IPS-11a (cell line): ENCODE data around the gene VTI1A.

Experiments
- H3K4me3 ChIP-seq: one replicate; pipeline ENCODE4 v1.5.1; 2013; ENCODE audit warnings: low read depth, low read length, control low read depth

The VTI1A gene

DNA sequence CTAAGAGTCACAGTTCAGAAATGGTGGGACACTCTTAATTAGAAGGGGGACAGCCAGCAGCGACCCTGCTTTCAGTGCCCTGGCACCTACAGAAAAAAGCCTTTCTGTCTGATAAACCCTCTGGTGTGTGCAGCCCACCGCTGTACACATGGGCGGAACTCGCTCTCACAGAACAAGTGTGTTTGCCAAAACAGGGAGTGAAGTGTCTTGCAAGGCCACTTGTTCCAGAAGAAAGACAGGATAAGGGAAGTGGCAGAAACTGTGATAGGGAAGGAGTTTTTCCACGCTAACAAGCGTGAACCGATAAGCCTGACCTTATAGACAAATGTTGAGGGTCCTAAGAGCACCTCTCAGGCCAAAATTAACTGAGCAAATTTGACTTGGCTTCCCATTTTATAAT is 299.3 kb downstream of the VTI1A start:
- no peak overlapping the region for H3K4me3 ChIP-seq

- no peak overlapping the region for H3K4me3 ChIP-seq
These were observed 303.6 kb downstream of the VTI1A start for GRCh38 chr10:112750427-112751167.

GRCh38 chr10:112751651-112752050 is 304.6 kb downstream of the VTI1A start:
- H3K4me3 ChIP-seq: no peak overlapping the region

GRCh38 chr10:112752288-112752687 is 305.3 kb downstream of the VTI1A start:
- no peak overlapping the region for H3K4me3 ChIP-seq

DNA sequence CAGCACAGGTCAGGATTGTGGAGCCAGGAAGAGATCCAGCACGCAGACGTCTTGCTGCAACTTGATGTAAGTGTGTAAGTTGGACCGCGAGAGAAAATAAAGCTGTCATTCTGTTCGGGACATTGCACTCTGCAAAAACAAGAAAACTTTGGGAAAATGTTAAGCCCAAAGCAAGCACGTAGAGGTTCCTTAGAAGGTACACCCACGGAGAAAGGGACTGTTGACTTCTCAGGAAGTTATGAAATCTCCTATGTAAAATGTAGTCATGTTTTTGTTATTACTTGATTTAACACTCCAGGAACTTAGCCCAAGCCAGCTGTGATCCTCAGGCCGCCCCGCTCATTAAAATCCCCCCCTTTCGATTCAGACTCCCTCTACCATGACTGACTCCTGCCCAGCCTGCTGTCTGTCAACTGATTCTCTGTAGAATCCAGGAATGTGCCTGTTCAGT is 307.0 kb downstream of the VTI1A start:
- H3K4me3 ChIP-seq: no peak overlapping the region

DNA sequence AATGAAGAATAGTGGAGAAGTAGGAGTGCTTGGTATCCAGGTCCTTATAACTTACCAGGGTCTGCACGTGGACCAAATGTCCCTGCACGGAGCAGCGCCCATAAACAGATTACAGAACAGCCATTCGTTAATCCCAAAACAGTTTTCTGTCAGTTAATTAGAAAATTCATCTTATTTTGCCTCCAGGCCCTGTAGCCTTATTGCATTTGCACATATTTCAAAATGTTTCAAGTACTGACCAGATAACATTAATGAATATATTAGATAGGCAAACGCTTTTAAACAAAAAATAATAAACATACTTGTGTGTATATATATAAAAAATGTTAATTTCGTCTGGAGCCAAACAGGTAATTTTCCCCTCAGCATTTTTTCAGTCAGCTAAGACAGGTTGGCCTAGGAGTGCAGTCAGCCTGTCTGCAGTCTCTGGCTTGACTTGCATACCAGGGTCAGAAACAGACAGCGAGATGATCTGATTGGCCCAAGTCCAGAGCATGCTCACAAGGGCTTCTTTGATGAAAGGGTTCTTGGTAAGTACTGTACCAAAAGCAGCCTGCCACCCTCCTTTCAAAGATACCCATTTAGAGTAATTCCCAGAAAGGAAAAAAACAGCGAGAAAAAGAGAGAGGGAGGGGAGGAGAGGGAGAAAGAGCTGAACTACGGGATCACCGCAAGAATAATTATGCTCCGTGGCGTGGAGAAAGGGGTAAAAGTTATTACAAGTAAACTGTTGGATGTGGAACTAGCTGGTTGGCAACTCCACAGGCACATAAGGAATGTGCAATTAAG is 308.6 kb downstream of the VTI1A start:
- no peak overlapping the region for H3K4me3 ChIP-seq

- H3K4me3 ChIP-seq: no peak overlapping the region
These were observed 309.2 kb downstream of the VTI1A start for GRCh38 chr10:112756235-112756527.

DNA sequence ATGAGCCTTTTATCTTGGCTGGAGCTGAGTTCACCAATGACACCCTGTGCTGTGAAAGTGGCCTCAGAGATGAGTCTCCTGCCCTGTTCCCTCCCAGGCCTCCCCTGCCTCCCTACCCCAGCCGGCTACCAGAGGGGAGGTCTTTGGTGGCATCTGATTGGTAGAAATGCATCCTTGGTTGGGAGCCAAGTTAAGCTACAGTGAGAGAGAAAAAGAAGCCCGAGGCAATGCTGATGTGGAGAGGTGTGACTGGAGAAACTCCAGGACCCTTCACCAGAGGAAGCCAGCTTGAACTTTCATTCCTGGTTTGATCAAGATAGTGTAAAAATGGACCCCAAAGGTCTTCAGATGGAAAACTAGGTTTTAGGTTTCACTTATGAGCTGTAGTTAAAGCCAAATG is 311.9 kb downstream of the VTI1A start:
- H3K4me3 ChIP-seq: no peak overlapping the region

- no peak overlapping the region for H3K4me3 ChIP-seq
These were observed 312.5 kb downstream of the VTI1A start for GRCh38 chr10:112759496-112759895.

DNA sequence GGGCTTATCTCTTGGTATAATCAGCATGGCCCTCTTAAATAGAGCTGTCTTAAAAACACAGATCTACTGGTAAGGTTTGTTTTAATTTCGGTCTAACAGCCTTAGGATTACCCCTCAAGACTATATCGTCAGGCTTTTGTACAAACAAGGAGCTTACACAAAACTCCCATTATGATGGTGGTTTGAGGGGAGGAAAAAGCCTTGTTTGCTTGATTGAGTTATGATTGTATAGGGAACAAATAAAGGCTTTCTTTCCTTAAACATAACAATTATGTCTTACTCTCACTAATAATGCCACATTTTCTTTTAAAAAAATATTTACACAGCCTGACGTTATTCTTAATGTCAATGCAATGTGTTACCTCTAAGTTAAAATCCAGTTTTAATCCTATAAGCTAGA is 314.2 kb downstream of the VTI1A start:
- H3K4me3 ChIP-seq: no peak overlapping the region

GRCh38 chr10:112763916-112764520 is 317.0 kb downstream of the VTI1A start:
- no peak overlapping the region for H3K4me3 ChIP-seq

- H3K4me3 ChIP-seq: no peak overlapping the region
These were observed 318.8 kb downstream of the VTI1A start for GRCh38 chr10:112765717-112766235.

- H3K4me3 ChIP-seq: no peak overlapping the region
These were observed 319.6 kb downstream of the VTI1A start for GRCh38 chr10:112766636-112767035.

- no peak overlapping the region for H3K4me3 ChIP-seq
These were observed 320.1 kb downstream of the VTI1A start for GRCh38 chr10:112767156-112767555.

GRCh38 chr10:112768121-112768520 is 321.1 kb downstream of the VTI1A start:
- no peak overlapping the region for H3K4me3 ChIP-seq

- H3K4me3 ChIP-seq: no peak overlapping the region
These were observed 322.1 kb downstream of the VTI1A start for GRCh38 chr10:112769081-112769480.

DNA sequence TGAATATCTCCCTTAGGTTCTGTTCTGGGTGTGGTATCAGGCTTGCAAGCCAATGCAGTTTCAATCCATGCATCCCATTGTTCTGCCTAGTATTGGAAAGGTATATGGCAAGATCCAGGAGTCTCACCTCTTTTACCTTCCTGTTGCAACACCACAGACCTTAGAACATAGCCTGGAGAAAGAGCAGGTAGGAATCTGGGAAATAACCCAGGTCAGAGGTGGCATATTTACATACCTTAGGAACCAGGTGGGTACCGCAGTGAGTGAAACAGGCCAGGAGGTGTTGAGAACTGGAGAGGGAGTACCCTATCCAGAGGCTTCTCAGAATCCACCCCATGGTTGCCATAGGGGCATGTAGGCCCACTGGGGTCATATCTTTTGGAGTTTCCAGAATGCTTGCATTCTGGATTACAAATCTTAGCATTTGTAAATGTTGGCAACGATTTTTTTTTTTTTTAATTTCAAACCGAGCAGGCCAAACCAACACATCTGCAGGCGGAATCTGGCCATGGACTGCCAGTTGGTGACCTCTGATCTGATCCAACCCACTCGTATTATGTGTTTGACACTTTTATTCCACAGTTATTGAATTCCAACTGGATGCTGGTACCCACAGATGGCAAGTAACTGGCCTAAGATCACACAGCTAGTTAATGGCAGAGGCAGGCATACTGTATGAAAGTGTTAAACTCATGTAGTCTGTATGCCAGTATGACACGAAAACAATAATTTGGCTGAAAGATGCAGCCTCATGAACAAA is 322.8 kb downstream of the VTI1A start:
- no peak overlapping the region for H3K4me3 ChIP-seq

DNA sequence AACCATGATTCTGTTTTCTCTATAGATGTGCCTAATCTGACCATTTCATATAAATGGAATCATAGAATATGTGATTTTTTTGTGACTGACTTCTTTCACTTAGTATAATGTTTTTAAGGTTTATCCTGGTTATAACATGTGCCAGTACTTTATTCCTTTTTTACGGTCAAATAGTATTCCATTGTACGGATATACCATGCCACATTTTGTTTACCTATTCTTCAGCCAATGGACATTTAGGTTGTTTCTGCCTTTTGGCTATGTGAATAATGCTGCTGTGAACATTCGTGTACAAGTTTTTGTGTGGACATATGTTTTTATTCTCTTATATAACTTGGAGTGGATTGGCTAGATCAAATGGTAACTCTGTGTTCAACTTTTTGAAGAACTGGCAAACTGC is 324.7 kb downstream of the VTI1A start:
- no peak overlapping the region for H3K4me3 ChIP-seq

- no peak overlapping the region for H3K4me3 ChIP-seq
These were observed 326.8 kb downstream of the VTI1A start for GRCh38 chr10:112773783-112774182.

GRCh38 chr10:112774210-112774609 is 327.2 kb downstream of the VTI1A start:
- no peak overlapping the region for H3K4me3 ChIP-seq

DNA sequence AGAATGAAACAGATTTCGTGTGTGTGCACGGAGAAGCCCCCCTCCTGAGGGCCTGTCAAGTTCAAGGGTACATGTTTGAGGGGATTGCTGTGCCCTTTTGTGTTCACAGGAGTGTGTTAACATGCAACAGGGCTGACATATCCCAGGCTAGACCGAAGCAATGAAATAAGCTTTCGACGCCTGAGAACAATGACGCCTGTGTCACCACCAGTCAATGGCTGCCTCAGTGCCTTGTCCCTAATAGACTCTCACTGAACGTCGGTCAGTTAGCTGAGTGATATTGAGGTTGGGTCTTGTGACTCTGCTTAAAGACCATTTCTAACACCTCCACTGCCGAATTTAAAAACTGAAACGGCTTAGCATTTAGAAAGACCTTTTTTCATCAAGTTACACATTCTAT is 327.8 kb downstream of the VTI1A start:
- no peak overlapping the region for H3K4me3 ChIP-seq
